Diencephalon (tissue), 1 donor: ENCODE data around the gene TSSK2. TPM values are rescaled to one million over a fixed set of nuclear protein-coding genes. Genes with fewer than 3 reads are reported as not detected.

Source experiments
- total RNA-seq: library from RNA; depleted of rRNA; stranded (reverse); fragments of >200 nt; gene quantifications from one replicate; pipeline ENCODE4 v1.2.3, GENCODE V29; 2014

Gene TSSK2
- total RNA-seq: not detected

DNA sequence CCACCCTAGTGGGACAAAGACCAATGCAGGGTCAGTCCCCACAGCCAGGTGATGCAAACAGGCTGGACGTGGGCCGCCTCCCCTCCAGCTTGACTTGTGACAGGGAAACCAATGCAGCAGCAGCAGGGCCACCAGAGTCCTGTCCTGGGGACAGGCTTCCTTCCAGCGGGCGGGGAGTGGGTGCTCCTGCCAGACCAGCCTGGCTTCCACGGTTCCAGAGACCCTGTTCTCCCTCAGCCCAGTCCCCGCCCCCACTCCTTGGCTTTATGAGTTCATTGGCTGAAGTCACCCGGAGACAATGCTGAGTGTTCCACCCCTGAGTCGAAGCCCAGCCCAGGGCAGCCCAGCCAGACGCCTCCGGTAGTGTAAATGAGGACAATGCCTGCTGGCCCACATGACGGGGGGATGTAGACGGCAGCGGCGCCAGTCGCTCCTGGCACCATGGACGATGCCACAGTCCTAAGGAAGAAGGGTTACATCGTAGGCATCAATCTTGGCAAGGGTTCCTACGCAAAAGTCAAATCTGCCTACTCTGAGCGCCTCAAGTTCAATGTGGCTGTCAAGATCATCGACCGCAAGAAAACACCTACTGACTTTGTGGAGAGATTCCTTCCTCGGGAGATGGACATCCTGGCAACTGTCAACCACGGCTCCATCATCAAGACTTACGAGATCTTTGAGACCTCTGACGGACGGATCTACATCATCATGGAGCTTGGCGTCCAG is at the start of gene TSSK2:
Gene TSSK2, plus strand, starts transcription at position 350 of the 726 bp plus-strand sequence. Its CDS starts 92 bp downstream, at position 442.

DNA sequence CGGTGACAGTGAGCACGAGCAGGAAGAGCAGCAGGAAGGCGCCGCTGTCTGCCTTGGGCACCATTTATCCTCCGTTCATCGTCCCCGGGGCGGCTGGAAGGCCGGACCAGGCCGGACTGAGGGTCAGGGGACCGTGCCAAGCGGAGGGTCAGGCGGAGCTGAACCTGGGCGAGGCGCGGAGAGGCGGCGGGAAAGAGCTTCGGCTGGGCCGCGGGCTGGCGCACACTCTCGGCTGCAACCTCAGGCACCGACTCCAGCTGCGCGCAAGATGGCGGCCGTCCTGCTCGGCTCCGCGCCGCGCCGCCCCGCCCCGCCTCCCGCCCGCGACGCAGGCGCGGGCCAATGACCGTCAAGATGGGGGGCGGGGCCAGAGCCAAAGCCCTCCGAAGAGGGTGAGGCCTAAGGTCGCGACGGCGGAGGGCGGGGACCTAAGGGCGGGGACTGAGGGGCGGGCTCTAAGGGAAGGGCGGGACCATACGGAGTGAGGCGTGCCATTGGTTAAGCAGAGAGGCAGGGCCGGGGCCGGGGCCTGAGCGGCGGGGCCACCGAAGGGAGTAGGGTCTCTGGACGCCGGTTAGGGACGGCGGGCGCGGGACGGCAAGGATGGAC is 8.9 kb upstream of the TSSK2 start, which contains the start of gene DGCR2:
Gene DGCR2, minus strand, starts transcription at position 270 of the 609 bp plus-strand sequence. Its CDS starts 206 bp downstream, at position 64.

DNA sequence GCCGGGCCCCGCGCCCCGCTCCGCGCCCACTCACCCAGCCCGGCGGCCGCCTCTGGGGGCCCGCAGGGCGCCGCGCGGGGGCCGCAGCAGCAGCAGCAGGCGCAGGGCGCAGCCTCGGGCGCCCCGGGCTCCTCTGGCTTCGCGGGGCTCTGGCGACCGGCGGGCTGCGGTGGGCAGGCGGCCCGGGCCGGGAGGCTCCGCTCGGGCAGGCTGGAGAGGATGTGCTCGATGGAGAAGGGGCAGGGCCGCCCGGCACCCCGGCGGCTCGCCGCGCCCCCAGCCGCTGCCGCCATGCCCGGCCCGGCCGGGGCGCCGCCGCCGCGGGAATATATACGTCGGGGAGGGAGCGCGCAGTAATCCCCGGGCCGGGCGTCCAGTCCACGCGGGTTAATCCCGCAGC is 18.9 kb downstream of the TSSK2 start, which contains the start of gene GSC2:
Gene GSC2, minus strand, starts transcription at position 302 of the 400 bp plus-strand sequence. Its CDS starts 9 bp downstream, at position 293.

DNA sequence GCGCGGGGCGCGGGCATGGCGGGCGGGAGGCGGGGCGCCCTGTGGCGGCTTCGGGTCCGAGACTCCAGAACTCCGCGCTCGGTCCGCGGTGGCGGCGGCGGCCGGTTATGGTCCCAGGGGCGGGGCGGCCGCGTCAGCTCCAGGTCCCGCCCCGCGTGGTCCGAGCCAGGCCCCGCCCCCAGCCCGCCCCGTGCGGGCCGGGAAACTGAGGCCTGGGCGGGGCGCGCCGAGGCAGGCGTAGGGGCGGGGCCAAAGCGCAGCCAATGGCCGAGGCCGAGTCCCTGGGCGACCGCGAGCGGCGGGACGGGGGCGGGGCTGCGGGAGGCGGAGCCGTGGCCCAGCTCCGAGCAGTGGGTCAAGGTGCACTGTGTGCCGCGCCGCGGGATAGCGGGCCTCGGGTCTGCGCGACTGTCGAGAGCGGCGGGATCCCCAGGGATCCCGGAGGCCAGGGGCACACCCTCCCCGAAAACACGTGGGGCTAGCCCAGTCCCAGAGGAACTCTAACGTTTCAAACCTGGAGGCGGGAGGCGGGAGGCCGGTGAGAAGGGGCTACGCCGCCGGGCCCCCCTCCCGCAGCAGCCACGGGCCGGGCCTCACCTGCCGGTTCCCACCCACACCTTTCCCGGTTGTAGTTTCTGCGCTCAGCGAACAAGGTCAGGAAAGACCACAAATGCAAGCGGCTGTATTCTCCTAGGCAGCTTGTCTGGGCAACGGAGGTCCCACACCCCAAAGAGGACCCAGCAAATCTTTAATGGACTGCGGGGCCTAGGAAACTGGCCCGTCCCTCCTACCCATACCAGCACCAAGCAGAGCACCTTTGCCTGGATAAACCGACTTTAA is 47.8 kb downstream of the TSSK2 start, which contains the start of gene SLC25A1:
Gene SLC25A1, minus strand, starts transcription at position 80 of the 840 bp plus-strand sequence. Its CDS starts 63 bp downstream, at position 17.

Other genes with a start within 250 kb of the TSSK2 start
- 18.0 TPM for gene DGCR6, start 225.0 kb upstream of the TSSK2 start, total RNA-seq
- gene PRODH, start 195.0 kb upstream of the TSSK2 start, total RNA-seq: 10.1 TPM
- gene DGCR2, start 8.9 kb upstream of the TSSK2 start, total RNA-seq: 86.3 TPM
- 10.4 TPM for gene ESS2, start 13.3 kb downstream of the TSSK2 start, total RNA-seq
- not detected for gene GSC2, start 19.0 kb downstream of the TSSK2 start, total RNA-seq
- gene SLC25A1, start 47.4 kb downstream of the TSSK2 start, total RNA-seq: 36.7 TPM
- 15.9 TPM for gene CLTCL1, start 160.4 kb downstream of the TSSK2 start, total RNA-seq